GM21390 (cell line): Measurements from ENCODE around the gene NOMO2.
"Not testable (repeated sequence)": the region's sequence is repeated elsewhere in the genome, so short reads cannot be mapped to it uniquely, and the experiment has no call there.

ENCODE experiments used
- ATAC-seq: cut with Tn5 transposase; IDR thresholded peaks from one replicate; pipeline ENCODE4 v1.9.1; 2021; ENCODE audit not compliant: unreplicated experiment

The NOMO2 gene

DNA sequence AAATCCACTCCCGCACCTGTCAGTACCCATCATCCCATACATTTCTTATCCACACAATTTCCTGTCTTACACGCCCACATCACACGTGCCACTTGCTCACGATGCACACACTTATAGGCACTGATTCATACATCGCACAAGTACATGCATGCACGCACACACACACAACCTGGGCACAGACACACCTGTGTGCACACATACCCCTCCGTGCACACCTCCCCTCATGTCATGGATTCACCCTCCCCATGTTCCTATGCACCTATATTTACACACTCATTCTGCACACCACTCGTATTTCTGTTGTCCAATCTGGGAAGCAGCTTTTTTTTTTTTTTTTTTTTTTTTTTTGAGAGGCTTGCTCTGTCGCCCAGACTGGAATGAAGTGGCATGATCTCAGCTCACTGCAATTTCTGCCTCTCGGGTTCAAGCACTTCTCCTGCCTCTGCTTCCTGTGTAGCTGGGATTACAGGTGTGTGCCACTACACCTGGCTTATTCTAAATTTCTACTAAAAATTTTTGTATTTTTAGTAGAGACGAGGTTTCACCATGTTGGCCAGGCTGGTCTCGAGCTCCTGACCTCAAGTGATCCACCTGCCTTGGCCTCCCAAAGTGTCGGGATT is 13.5 kb upstream of the NOMO2 start:
- not testable (repeated sequence) for ATAC-seq

DNA sequence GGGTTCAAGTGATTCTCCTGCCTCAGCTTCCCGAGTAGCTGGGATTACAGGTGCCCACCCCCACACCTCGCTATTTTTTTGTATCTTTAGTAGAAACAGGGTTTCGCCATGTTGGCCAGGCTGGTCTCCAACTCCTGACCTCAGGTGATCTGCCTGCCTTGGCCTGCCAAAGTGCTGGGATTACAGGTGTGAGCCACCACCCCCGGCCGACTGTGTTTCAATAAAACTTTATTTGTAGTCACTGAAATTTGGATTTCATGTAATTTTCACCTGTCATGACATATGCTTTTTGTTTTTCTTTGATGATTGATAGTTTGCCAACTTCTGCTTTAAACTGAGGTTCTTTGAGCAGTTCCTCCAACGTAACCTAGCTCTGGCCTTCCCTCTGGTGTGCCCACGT is 12.0 kb upstream of the NOMO2 start:
- not testable (repeated sequence) for ATAC-seq

GRCh38 chr16:18572973-18573372 is 11.1 kb upstream of the NOMO2 start:
- not testable (repeated sequence) for ATAC-seq

DNA sequence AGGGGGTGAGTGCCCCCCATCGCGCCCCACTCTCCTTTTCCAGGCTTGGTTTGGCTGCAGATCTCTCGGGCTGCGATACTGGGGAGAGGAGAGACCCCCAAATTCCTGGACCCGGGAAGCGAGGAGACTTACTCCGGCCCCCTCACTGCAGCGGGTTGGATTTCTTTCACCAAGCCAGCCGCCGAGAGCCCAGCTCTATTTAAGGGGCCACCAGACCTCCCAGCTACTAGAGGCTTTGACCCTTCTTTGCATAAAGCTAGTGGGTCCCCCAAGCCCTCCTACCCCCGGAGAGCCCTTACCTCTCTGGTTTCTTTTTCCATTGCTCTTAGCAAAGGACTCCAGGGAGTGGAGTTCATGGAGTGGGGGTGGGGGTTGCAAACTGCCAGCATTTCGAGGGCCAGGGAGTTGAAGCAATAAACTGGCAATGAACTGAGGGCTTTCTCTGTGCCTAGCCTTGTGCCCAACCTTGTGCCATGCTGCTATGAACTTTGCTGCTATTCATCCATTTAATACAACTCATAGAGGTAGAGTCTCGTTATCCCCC is 9.5 kb upstream of the NOMO2 start:
- not testable (repeated sequence) for ATAC-seq

DNA sequence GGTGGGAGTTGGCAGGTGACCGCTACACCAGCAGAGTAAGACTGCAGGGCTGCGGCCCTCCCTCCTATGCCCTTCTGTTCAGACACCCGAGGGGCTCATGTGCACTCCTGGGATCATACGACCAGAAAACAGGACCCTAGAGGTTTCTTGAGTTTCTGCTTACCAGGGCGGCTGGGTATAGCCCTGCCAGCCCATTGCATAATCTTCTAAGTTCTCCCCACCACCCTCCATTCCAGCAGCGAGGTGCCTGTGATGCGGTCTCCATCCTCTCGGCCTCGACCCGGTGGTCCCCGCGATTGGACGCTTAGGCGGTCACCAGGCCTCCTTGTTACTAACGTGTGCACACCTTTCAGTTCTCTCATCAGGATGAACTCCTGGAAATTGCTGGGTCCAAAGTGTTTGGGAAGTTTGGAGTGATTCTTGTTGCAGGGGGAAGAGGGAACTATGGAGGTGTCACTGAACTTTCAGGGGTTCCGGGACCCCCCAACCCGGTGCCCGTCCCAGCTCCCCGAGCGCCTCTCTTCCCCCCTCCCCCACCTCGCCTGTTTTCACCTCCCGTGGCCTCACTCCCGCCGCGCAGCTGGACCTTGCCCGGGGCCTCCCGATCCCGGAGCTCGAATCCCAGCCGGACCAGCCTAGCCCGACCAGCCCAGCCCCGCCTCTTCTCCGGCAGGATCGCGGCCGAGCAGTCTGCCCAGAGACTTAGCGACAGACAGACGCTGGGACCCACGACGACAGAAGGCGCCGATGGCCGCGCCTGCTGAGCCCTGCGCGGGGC is 8.8 kb upstream of the NOMO2 start:
- ATAC-seq: not testable (repeated sequence)

DNA sequence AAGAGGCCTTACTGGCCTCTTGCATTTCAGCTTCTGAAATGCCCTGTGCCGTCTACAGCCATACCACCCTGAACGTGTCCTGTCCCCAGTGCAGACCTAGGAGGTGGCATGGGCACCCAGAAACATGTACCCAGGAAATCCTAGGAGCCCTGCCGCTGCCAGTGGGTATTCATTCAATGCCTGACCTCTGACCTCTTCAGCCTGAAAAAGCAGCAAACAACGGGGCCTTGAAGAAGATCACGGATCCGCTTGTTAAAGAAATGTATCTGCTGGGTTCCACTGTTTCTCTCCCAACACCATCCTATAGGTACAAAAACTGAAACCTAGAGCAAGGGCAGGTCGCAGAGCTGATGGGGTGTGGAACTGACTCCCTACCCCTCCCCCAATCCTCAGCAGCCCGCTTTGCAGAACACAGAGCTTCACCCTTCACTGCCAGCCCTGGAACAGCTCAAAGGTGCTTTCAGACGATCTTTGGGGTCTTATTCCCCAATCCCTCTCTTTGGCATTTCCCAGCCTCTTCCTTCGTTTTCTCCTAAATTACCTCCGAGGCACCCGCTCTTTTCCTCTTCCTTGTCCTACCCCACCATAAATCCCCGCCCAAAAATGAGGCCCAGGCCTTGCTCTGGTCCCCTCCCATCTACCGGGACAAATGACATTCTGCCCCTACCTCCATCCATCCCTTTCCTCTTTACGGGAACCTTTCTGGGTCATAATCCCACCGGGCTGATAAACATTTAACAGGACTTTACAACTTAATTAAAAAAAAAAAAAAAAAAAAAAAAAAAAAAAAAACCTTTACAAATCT is 1.3 kb downstream of the NOMO2 start:
- not testable (repeated sequence) for ATAC-seq

DNA sequence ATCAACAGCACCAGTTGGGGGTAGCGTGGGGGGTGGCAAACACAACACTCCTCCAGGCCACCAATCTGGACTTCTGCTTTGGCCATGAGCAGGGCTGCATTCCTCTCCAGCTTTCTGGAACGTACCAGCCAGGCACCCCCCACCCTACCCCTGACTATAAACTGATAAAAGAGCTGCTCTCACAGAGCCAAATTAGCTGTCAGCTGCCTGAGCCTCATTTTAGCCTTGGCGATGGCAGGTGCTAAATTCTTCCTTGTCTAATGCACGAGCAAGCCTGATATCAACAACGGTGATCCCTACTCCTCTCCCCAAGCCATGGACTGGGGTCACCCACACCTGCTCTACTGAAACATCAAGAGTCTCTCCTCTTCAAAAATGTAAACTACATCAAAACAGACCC is 8.2 kb downstream of the NOMO2 start:
- not testable (repeated sequence) for ATAC-seq

- not testable (repeated sequence) for ATAC-seq
These were observed 14.5 kb downstream of the NOMO2 start for GRCh38 chr16:18547382-18547781.

DNA sequence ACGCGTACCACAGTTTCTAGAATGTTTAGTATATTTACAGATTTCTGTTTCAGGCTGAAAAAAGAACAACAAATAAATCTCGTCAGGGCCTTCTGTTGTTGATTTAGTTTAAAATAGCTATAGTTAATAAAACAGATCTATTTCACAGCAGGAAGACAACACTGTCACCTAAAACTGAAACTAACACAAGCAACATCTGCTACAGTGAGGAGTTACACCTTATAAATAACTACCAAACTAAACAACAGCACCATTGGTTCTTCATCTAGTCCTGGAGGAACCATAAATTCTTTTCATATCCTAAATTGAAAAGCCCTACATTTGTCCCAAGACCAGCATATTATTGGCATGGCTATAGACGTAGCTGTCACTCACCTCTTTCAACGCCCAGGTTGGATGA is 15.0 kb downstream of the NOMO2 start:
- ATAC-seq: not testable (repeated sequence)

DNA sequence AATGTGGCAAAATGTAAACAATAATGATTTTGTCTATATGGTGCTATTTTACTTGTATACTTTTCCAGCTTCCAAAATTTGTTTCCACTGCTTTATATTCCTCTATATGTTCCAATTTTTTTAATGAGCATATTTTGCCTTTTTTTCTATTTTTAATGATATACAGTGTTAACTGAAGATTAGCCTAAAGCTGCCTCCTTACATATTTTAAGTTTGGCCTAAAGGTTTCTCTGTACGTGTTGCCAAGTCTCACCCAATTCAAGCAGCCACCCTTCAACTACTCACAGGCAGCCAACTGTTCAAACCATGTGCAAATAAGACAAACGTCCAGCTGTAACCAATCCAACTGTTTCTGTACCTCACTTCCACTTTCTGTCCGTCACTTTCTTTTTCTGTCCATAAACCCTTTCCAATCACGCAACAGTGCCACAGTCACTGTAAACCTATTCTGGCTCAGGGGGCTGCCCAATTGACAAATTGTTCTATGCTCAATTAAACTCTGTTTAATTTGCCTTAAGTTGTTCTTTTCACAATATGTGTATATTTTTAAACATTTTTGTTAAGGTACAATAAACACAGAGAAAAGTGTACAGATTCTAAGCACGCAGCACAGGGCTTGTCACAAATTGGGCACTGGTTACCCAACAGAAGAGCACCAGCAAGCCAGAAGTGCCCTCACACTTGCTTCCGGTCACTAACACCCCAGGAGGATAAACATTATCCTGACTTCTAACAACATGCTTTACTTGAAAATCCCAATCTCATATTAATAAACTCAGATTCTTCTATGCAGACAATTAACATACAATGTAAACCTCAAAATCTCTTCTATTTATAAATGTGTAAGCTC is 17.4 kb downstream of the NOMO2 start:
- not testable (repeated sequence) for ATAC-seq

- ATAC-seq: not testable (repeated sequence)
These were observed 20.0 kb downstream of the NOMO2 start for GRCh38 chr16:18541912-18542311.

GRCh38 chr16:18537004-18537403 is 24.9 kb downstream of the NOMO2 start:
- ATAC-seq: not testable (repeated sequence)

DNA sequence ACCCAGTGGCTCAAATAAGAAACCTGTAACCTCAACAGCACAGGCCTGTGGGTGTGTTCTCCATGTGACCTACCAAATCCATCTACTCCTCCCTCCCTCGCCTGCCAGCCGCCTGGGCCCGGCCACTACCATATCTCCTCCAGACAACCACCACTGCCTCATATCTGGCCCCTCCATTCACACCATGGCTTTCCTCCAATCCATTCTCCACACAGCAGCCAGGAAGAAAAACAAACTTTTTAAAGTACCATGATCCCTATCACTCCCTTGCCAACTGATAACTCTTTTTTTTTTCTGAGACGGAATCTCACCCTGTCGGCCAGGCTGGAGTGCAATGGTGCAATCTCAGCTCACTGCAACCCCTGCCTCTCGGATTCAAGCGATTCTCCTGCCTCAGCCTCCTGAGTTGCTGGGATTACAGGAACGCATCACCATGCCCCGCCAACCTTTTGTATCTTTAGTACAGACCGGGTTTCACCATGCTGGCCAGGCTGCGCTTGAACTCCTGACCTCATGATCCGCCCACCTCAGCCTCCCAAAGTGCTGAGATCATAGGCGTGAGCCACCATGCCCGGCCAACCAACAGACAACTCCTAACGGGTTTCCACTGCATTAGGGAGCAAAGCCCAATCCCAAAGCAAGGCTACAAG is 26.3 kb downstream of the NOMO2 start:
- not testable (repeated sequence) for ATAC-seq

- ATAC-seq: not testable (repeated sequence)
These were observed 27.6 kb downstream of the NOMO2 start for GRCh38 chr16:18534308-18534707.

DNA sequence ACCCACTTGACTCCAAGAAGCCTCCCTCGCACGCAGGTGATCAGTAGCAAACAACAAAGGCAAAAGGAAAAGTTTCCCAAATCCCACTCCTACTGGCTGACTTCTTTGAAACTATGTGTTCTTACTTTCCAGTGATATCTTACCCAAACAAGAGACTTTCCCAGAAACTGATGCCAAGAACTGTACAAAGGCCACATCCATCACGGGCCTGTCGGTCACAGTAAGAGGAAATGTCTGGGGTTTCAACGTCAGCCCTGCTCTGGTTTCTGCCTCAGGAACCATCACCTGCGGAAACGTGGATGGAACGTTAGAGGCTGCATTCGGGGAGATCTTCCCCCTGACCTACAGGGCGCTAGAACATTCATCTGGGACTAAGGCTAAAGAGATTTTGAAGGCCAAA is 30.6 kb downstream of the NOMO2 start:
- not testable (repeated sequence) for ATAC-seq

- not testable (repeated sequence) for ATAC-seq
These were observed 31.6 kb downstream of the NOMO2 start for GRCh38 chr16:18530329-18530728.

GRCh38 chr16:18526547-18526946 is 35.4 kb downstream of the NOMO2 start:
- ATAC-seq: not testable (repeated sequence)

- ATAC-seq: not testable (repeated sequence)
These were observed 35.9 kb downstream of the NOMO2 start for GRCh38 chr16:18525882-18526482.

- ATAC-seq: not testable (repeated sequence)
These were observed 39.3 kb downstream of the NOMO2 start for GRCh38 chr16:18522637-18523036.
